ENCODE data around the gene RNASEH2A.

- no peak for TF ChIP-seq CTCF (IDR thresholded peaks at IDR 0.05; ENCODE audit: insufficient read depth, low read length, poor library complexity, severe bottlenecking)
- TF ChIP-seq EZH2phosphoT487 (conservative IDR thresholded peaks at IDR 0.05; ENCODE audit: low read length), result no peak
These were observed 43.3 kb upstream of the RNASEH2A start for GRCh38 chr19:12763100-12763499.
